Fibroblast of upper back skin (primary cell): ENCODE data around the gene OMA1.
A peak's percentile ranks its signal among the peaks of the same experiment; 100 is the strongest.
"Not testable (repeated sequence)": the region's sequence is repeated elsewhere in the genome, so short reads cannot be mapped to it uniquely, and the experiment has no call there.

ENCODE experiments used
- DNase-seq: peaks from one replicate; pipeline ENCODE4 v3.0.0-alpha.2; 2013

Gene OMA1

DNA sequence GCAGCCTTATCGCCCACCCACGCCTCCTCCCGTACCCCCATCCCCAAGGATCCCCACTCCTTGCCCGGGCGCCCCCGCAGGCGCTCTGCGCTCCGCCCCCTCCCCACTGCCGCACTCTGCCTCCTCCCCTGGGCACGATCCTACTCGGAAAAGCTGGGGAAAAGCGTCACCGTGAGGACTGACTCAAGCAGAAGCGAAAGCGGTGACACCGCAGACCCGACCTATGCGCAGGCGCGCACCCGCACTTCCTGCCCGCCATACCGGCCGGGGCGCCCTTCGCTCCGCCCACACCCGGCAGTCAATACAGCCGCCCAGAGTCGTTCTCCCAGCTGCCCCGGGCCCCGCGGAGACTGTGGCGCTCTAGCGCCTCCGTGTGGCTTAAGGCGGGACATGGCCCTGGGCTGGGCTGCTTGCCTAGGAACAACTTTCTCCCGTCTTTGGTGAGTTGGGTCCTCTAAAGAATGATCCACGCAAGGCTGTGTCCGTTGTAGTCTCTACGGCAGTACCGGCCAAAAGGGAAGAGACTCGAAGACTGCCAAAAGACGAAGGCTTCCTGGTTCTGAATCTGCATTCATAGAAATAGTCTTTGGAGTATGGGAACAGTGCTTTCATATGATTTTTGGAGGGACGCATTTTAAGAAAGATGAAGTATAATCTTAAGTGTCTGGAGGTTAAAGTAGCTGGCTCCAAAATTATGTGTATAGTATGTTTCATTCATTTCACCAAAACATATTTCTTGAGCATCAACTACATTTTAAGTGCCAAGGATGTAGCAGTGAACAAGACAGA is at the start of gene OMA1:
OMA1 (minus strand) TSS at position 207 of the 789 bp plus-strand sequence. CDS start 7,432 bp downstream, outside the sequence.
- DNase-seq: peak; percentile 97

- no peak for DNase-seq
These were observed 48.0 kb upstream of the OMA1 start for GRCh38 chr1:58594546-58594945.

DNA sequence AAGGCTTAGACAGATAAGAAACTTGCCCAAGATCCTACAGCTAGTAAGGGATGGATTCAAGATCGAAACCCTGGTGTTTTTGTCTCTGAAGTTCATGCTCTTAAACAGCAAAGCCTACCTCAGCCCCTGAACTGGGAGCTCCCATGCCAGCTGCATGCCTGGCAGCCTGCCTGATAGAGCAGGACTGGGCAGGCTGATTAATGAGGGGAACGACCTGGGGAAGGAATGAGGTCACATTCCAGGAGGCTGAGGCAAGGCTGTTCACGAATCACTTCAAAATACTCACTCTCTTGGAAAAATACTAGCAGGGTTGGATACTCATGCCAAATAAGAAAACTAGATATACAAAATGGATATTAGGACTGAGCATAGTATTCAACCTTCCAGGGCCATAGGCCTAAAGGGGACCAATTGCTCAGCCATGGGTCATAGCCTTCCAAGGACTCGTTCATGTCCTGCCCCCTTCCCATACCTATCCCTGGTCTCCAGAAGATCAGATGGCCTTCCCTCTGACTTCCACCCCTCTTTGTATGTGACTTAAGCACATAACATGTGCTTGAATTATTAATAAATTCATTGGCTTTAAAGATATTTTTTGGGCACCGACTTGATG is 46.1 kb upstream of the OMA1 start:
- peak; percentile 92 for DNase-seq

GRCh38 chr1:58591806-58592205 is 45.3 kb upstream of the OMA1 start:
- no peak for DNase-seq

- no peak for DNase-seq
These were observed 43.5 kb upstream of the OMA1 start for GRCh38 chr1:58590019-58590418.

GRCh38 chr1:58588396-58588795 is 41.9 kb upstream of the OMA1 start:
- no peak for DNase-seq

DNA sequence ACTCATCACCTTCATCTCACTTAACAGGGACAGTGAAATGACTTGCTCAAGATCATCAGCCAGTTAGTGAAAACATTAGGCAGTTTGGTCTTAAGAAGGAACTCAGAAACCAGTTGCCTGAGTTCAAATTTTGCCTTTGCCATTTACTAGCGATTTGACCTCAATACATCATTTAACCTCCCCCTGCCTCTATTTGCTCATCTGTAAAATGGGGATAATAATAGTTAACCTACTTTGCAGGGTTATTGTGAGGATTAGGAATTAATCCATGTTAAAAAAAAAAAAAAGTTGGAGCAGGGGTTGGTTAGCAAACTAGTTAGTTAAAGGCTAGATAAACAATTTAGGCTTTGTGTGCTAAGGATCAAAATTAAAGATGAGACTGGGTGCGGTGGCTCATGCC is 41.1 kb upstream of the OMA1 start:
- no peak for DNase-seq

- no peak for DNase-seq
These were observed 39.7 kb upstream of the OMA1 start for GRCh38 chr1:58586271-58586670.

- DNase-seq: no peak
These were observed 39.1 kb upstream of the OMA1 start for GRCh38 chr1:58585581-58586151.

DNA sequence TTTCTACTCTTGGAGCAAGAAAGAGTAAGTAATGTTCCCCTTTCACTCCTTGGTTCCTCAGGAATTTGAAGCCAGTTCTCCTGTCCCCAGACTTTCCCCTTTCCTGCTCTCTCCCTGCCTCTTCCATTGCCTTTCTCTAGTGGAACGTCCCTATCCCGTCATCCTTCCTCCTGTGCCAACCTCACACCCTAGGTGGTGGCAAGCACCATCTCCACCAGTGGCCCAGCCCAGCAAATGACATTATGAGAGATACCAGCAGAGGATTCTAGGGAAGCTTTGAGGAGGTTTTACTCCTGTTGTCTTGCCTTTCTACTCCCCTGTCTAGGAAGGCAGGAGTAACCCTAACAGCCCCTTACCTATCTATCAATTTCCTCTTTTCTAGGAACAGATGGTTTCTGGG is 38.6 kb upstream of the OMA1 start:
- DNase-seq: no peak

- DNase-seq: peak; percentile 98
These were observed 37.8 kb upstream of the OMA1 start for GRCh38 chr1:58584082-58584895.

DNA sequence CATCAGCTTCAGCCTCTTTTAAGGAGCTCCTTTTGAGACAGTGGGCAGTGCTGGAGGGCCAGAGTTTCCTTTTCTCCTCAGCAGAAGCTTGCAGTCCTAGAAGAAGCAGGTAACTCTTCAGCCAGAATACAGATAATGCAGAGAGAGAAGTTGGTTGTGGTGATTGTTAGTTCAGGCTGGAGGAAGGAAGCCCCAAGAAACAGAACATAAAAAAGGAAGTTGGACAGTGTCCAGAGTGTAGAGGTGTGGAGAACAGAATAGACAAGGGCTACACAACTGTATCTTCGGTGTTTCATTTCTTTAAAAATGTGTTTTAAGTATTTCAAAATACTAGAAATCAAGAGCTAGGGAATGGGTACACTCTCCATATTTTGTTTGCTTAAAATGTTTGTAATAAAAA is 37.0 kb upstream of the OMA1 start:
- DNase-seq: no peak

DNA sequence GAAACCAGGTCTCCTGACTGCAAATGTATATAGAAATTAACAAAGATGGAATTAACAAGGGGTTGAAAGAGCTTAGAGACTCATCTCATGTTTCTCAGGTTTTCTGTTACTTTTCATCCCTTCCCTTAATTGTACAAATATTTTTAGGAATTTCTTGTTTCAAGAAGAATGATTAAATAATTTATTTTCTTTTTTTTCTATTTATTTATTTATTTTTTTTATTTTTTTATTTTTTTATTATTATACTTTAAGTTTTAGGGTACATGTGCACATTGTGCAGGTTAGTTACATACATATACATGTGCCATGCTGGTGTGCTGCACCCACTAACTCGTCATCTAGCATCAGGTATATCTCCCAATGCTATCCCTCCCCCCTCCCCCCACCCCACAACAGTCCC is 35.6 kb upstream of the OMA1 start:
- DNase-seq: not testable (repeated sequence)

DNA sequence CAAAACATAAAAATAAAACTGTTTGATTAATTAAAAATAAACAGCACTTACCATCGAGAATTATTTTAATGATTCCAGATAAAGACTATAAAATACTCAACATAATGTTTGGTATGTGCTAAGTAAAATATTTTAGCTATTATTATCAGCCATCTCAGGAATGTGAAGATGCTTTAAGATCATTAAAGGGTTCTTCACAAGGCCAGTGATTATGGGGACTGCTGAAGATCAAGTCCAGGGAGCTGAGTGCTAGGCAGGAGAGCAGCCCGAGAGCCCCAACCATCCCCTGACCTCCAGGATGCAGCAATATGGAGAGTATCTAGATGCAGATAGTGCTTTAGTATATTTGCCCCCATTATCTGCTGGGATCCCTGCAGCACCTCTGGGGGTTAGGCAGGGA is 35.1 kb upstream of the OMA1 start:
- no peak for DNase-seq

DNA sequence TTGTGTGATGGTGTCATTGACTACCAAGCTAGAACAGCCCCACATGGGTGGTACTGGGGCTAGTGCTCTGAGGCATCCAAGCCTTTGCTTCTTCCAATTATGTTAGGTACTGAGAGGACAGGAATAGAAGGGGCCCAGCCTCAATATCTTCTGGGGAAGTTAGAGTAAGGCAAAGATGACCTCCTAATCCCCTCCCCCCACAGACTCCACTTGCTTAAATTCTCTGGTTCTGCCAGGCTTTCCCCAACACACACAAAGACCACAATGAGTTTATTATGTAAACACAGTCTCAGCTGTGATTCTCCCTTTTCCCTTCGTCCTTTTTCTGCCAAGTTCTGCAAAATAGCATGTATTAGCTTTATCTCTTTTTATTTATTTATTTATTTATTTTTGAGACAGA is 33.7 kb upstream of the OMA1 start:
- DNase-seq: no peak

DNA sequence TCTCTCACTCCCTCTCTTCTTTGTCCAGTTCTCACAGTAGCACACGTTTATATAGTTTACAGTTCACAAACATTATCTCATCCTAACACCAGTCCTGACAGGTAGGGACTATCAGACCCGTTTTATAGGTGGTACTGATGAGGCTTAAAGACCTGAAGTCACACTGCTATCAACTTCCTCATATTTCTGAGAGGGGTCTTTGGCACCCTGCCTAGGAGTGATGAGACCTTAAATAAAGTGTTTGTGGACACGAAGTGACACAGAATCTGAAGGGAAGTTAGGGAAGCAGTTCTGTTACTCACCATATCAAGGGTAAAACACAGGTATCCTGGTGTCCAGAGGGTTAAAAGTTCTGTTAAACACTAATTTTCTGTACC is 31.1 kb upstream of the OMA1 start:
- DNase-seq: no peak

DNA sequence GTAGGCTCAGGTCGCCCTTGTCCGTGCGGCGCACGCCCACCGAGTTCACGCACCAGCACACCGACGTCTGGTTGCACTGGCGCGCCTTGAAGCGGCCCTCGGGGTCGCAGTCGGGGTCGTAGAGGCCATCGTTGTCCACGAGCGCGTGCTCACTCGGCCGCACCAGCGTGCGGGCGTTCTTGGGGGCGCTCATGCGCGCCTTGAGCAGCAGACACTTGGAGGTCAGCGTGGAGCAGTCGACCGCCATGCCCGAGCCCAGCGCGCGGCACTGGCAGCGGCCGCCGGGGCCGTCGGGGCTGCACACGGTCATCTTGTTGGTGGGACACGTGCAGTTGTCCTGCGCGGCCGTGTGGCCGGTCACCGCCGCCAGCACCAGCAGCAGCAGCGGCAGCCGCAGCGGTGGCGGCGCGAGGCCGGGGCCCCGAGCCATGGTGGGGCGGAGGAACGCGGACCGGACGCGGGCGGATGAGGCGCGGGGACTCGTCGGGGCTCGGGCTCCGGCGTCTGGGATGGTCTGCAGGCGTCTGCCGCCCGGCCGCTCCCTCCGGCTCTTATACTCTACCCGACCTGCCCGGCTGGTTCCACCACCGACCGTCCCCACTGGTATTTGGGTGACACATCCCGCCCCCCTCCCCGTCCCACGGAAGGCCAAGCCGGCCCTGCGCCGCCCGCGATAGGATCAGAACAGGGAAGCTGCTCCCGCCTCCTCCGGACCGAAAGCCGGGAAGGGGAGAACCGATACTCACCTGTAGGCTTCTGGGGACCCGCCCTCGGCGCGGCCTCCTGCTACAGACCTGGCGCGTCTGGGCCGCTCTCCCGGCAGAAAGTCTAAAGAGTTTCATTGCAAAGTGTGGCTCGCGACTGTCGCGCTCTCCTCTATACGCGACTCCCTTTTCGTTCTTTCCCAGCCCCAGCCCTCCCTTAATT is 30.5 kb upstream of the OMA1 start, which contains the start of gene TACSTD2:
TACSTD2 (minus strand) TSS at position 526 of the 927 bp plus-strand sequence; CDS start at position 430, 96 bp downstream.
- DNase-seq: no peak

- no peak for DNase-seq
These were observed 29.8 kb upstream of the OMA1 start for GRCh38 chr1:58576325-58576726.

- DNase-seq: no peak
These were observed 29.2 kb upstream of the OMA1 start for GRCh38 chr1:58575551-58576324.

GRCh38 chr1:58574816-58575215 is 28.3 kb upstream of the OMA1 start:
- no peak for DNase-seq
